HG02571 (cell line): ENCODE results near the gene FBN1.

Source experiments
- ATAC-seq: cut with Tn5 transposase; IDR thresholded peaks from one replicate; pipeline ENCODE4 v1.9.1; 2021; ENCODE audit warnings: mild to moderate bottlenecking, moderate library complexity; ENCODE audit not compliant: unreplicated experiment

FBN1 gene

DNA sequence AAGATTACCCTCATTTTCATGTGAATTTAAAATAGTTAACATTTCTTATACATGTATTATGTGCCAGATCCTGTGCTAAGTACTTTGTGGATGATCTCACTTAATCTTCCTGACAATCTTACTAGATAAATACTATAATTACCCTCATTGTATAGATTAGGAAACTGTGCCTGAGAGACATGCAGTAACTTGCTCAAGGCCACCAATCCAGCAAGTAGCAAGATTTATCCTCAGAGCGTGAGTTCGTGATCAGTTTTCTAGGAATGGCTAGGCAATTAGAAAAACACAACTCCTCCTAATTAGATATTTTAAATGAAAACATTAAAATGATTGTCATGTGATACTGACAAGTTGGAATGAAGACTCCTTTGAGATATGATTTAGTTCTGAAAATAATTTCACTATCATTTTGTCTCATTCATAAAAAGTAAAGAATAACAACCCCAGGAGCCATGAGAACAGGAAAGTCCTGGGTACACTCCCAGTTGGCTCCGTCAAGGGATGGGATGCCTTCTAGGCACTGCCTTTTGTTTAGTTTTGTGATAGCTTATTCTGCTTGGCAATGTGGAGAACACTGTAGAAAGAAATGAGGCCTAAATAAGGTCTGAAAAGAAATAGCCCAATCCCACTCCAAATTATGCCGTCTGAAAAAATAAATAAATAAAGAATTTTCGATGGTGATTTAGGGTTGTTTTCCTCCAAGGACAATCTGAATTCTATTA lies 61.3 kb downstream of the FBN1 start:
- ATAC-seq: no peak

DNA sequence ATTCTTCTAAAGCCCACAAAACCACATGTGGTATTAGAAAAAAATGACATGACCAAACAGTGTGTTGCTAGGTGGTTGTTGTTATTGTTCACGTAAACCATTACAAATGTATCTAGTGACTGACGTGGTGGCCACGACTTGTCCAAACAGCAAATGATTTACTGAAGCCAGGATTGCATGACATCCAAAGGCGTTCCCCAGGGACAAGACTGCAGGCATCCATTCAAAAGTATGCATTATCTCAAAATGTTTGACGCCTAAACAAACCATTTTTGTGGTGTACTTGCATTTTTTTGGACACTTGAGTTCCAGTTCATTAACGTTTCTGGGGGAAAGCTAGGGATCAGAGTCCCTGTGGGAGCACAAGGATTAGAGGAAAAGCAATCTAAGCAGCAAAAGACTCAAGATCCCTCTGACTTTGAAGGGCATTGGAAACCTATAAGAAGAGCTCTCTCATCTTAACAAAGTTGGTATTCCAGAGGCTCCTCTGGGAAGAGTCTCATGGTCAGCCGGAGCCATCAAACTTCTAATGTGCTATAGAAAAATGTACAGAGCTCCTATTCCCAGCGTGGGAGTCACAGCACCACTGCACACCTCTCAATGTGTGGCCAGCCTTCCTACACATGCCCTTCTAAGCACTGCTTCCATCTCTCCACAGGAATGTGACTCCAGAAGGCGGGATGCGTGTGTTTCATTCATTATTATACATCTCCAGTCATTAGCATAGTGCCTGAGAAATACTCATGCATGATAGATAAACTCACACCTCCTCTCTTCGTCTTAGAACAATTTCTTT lies 62.9 kb downstream of the FBN1 start:
- no peak for ATAC-seq

DNA sequence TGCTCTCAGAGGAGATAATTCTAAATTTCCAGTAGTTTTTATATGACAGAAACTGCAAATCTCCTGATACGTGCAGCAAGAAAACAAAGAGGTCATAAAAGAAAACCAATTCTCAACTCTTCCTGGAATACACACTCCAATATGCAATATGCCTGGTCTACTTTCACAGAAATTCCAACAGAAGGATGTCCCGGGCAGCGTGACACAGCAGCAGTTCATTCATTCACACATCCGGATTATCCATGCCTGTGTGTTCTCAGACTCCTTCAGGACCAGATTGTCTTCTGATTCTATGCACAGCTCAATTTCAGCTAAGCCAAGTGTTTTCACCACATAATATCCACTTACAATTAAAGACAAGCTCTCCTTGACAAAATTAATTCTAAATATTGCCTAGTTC lies 64.3 kb downstream of the FBN1 start:
- no peak for ATAC-seq

DNA sequence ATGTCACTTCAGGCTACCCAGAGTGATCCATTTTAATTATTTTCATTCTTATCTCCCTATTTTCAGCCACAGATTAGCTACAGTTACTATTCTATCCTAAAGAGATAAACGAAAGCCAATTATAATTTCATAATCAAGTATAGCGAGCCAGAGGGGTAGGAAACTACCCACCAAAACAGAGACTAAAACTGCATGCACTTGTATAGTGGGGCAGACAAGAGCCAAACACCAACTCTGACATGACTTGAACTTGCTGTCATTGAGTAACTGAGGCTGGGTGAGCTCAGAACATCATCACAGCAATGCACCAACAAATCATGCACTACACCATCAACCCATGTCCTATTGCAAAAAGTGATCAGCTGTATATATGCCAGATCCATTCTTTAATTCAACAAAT lies 64.8 kb downstream of the FBN1 start:
- ATAC-seq: no peak

DNA sequence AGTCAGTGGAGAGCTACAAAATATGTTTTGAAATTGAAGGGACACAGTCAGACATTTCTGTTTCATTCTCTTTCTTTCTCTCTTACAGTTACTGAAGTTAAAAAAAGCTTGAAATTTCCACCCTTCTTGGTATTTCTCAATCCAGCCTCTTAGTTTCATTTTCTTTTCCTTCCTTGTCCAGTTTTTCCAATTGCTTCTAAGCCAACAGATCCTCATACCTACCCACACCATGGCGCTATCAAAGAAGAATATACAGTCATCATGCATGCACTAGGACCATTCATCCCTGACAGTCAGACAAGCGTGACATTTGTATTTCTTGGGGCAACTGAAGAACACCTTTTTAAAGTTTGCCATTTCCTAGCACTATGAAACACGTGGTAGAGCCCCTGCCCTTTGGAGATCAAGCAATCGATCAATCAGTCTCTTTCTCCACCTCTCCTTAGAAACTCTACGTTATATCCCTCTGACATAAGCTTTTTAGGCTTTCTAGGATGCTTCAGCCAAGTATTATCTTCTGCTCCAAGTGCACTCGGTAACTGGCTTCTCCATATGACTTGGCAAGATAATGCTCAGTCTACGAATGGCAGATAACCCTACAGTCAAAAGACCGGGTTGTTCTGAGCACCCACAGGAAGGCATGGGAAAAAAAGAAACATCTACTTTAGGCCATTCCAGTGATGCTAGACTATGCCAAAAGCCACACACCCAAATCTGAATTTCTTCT lies 65.4 kb downstream of the FBN1 start:
- no peak for ATAC-seq

DNA sequence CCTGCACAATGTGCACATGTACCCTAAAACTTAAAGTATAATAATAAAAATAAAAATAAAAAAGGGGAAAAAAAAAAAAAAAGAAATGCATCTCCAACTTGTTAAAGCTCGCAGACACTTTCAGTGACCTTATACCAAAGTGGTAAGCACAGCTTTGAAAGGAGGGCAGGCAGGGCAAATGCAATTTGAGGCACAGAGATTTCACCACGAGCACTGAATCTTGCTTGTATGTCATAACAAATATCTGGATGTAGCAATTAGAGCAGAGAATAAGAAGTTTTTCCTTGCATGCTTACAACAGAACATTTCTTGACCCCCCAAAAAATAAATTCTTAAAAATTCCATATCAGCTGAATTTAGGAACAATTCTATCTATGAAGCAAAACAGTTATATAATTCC lies 66.5 kb downstream of the FBN1 start:
- ATAC-seq: no peak

DNA sequence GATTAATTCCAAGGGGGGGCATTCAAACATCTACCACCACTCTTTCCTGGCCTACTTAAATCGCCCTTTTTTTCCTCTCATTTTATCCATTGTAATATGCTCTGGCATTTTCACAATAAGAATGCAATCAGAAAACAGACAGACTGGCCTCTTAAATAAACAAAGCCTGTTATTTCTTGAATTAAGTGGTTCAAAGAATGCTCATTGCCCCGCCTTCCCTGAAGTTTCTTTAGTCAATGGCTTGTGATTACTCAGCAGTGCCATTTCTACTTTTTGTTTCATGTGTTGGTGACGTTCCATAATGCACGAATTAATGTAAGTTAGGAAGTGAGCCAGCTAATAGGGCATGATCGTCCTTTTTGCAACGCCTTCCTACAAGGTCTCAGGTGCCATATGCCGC lies 68.0 kb downstream of the FBN1 start:
- ATAC-seq: no peak

DNA sequence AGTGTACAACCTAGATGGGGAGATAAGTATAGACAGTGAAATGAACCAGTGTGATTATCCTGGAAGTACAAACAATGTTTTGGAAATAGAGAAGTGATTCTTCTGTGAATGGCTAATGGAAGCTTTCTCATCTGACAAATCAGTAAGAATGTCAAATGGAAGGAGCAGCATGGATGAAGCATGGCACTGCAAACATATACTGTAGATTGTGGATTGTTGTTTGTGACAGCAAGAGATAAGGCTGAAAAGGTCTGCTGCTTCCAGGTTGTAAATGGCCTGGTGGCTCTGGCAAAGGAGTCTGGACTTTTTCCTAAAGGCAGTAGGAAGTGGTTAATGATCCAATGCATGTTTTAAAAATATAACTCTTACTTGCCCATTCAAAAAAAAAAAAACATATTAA lies 71.3 kb downstream of the FBN1 start:
- ATAC-seq: no peak

DNA sequence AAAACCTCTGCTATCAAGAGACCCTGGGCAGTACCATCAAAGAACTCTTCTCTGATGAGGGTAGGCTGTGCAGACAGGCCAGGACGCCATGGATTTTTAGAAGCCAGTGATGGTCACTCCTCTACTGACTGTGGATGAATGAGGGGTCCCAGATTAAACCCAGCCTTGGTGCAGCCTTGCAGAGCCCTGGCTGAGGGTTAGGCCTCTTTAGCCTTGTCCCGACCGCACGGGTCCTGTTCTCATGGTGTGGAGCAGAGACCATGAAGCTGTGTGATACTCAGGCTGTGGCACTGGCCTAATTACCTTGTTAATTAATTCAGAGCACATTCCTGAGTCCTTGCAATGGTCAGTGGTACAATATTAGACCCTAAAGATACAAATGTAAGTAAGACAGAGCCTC lies 71.7 kb downstream of the FBN1 start:
- ATAC-seq: no peak

DNA sequence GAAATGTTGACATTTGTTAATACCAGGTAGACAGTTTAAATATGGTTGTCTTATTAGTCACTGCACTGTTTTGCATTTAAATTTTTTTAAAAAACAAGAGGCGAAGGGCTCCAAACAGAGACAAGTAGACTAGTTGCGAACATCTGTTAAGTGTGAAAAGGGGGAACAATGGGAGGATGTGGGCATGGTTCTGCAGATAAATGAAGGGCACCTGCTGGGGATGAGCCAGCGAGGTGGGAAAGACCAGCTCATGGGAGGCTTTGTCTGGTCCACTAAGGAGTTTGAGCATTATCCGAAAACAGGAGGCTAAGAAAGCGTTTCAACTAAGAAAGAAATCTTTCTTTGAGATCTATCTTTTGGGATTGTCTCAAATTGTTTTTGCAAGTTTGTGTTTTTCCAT lies 72.7 kb downstream of the FBN1 start:
- no peak for ATAC-seq

DNA sequence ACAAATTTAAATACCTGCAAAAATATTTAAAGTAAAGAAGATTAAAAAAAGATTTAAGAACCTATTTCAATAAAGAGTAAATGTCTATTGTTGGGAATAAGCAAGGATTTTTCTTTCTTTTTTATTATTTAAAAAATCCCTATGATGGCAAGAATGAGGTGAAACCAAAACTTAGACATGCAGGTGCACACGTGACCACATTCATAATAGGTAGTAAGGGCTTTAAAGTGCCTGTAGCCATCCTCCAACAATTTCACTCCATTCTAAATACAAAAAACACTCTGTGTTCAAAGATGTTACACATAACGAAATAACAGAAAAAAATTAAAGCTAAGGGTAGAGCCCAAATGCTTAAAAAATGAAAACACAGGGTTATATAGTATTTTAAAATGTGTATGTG lies 74.0 kb downstream of the FBN1 start:
- ATAC-seq: no peak

DNA sequence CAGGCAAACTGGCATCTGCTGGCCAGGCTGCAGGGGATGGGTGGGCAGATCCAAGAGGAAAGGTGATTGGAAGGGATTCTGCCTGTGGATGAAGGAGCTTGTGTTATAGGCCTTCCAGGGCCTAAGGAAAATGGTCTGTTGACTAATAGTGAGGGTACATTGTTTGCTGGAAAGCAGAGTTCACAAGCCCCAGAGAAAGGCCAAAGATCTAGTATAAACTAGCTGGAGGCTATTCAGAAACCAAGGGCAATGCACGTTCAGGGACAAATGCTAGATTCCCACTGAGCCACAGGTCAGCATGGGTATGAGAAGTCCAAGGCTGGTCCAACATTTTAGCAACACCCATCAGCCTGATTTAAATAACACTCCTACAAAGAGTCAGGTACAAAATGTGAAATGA lies 74.7 kb downstream of the FBN1 start:
- ATAC-seq: no peak

DNA sequence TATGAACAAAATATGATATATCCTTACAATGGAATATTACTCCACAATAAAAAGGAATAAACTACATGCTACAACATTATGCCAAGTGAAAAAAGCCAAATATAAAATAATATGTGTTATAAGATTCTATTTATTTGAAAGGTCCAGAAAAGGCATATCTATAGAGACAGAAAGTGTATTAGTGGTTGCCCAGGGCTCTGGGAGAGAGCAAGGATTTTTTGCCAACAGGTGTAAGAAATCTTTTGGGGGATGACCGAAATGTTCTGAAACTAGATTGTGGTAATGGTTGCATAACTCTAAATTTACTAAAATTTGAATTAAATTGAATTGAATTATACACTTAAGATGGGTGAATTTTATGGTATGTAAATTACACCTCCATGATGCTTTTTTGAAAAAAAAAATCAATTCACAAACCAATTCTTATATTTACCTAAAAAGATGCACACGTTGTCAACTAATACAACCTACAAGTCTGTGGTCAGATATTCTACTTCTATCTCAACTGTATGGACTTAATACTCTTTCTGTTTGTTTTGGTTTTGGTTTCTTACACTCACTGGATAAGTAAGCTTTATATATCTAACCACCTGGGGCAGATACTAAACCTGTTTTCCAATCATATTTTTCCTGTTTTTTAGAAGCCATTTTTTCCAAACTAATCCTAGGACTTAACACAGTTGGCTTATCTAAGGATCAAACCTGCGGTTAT lies 75.8 kb downstream of the FBN1 start:
- no peak for ATAC-seq

DNA sequence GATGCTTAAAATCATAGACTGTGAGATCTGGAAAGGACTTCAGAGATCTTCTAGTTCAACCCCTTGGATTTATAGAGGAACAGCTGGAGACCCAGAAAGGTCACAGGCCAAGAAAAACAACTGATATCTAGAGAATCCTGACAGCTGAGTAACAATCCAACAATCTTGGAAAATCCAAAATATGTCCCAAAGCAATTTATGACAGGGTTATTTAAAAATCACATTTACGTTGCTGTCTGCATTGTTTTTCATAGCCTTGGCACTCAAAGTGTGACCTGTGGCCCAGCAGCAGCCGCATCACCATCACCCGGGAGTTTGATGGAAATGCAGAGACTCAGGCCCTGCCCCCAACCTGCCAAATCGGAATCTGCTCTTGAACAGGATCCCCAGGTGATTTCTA lies 78.8 kb downstream of the FBN1 start:
- no peak for ATAC-seq

DNA sequence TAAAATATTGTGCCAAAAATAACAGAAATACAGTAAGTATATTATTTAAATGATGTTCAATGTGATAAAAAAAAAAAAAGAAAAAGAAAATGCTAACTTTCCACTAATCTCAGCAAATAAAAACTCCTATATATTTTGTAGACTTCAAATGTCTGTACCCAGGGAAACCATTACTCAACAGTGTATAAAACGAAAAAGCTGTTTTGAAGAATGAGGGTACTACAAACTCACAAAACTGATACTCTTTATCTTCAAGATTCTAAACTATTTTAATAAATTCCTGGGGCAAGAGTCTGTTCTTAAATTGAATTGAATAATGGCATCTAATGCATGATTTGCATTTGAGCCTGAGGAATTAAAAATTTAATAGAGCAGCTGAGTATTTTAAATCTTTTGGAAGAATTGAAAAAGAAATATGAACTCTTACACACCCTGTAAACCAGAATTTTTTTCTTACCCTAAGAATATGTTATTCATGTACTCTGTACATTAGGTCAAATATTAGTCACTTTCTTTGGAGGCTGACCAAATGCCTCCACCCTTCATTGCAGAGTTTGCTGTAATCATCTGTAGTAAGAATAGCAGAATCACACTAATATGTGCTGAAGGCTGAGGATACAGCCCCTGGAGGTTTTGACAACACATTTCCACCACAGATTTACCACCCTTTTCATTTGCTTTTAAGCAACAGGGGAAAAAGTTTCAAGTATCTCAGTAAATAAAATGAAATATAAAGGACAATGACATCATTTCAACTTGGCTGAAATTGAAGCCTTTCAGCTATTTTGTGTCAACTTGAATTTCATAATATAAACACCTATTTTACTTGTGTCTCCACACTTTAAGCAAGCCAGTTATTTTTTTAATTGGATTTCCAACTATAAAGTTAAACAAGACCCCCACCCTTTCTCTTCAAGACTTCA lies 79.7 kb downstream of the FBN1 start:
- no peak for ATAC-seq

DNA sequence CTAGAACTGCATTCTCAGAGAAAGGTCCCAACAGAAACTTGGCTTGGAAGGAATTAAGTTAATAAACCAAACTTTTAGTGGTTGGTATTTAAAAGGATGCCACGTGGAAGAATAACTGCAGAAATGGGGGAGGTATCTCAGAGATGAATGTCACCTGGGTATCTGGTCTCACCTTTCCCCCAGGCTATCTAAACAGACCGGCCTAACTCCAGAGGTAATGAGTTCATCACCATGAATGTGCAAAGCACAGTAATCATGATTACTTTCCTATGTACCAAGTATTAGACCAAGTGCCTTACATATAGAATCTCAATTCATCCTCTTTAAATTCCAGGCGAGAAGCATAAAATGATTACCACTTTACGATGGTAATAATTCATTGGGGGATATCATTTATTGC lies 80.8 kb downstream of the FBN1 start:
- ATAC-seq: no peak

DNA sequence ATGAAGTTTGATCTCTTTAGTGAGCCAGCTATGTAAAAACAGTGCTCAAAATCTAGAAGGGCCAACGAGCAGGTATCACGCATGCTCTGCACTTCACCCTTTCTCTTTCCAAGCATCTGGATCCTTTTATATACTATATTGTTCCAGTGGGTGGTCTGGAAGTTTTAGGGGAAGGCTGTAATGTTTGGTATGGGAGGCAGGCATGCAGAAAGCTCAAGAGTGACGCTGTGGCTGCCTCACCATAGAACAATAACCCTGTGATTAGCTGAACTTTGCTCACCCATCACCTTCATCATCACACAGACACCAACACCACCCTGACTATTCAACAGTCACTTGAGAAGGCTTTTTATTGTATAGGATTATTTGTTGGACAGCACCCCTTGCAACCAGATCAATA lies 81.6 kb downstream of the FBN1 start:
- no peak for ATAC-seq

DNA sequence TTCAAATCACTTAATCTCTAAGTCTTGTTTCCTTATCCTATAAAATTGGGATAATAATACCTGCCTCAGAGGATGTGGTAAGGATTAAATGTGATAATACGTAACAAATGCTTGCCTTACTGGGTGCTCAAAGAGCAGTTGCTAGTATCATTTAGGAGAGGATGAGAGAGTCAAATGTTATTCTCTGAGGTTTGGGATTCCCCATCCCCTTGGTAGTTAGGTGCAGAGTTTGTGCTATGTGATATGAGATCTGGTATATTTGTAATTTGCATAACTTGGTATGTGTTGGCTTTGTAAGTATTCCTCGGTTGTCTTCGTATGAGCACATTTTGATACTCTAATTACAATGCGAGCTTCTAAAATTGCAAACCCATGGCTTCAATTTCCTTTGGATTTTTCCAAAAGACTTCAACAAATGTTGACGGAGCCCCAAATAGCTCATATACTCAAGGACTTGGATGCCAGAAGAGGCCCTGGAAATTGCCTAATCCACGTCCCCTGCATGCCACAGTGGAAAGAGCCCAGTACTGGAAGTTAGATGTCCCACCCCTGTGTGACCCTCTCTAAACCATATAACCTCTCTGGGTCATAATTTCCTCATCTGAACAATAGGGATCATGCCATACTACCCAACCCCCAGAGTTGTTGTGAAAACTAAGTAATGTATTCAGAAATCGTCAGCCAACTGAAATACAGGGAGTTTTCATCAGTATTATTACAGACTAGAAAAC lies 85.0 kb downstream of the FBN1 start:
- ATAC-seq: no peak

DNA sequence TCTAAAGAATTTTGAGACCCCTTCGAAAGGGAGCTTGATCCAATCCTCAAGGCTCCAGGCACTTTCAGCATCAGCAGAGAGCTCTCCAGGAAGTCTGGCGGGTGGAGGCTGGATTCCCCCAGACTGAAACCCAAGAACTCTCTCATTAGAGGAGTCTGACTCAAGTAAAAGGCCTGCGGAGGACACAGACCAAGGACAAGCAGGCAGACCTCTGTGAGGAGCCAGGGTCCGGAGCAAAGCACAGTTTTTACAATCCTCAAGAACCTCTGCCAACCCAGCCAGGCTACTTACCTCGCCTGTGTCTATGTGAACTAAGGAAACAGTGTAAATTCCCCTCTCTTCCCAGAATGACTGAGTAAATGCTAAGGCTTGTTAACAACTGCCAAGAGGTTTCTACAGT lies 86.2 kb downstream of the FBN1 start:
- no peak for ATAC-seq

DNA sequence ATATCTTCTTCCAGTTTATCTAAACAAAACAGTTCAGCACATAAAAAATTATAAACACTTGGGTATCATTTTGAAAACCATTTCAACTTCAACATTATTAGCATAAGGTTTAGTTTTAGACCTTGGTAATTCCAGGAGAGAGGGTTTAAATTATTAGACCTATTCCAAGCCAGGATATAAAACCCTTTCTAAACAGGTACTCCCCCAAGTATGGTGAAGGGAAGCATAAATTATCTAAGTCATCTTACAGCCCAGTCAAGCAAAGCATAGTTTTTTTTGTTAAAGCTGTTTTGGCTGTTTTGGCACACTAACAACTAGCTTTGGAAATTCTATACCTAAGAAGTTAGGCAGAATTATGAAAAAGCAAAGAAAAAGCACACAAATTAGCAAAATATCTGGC lies 87.3 kb downstream of the FBN1 start:
- ATAC-seq: no peak
